Measurements from ENCODE around the gene ZNF579.
A peak's percentile ranks its signal among the peaks of the same experiment; 100 is the strongest.
"Not testable (repeated sequence)": the region's sequence is repeated elsewhere in the genome, so short reads cannot be mapped to it uniquely, and the experiment has no call there.

The ZNF579 gene

DNA sequence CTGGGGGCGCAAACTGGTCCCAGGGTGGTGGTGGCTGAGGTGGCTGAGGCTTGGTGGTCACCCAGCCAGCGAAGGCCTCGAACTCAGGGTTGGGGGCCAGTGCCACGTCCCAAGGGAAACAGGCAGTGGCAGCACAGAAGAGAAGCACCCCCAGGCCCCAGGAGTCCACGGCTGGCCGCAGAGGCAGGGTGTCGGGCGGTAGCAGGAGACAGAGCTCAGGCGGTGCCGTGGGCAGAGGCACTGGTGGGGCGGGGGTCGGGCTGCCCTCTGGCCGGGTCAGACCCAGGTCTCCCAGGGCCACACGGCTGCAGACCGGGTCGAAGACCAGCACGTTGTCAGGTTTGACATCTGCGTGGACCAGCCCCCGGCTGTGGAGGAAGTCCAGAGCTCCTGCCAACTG, 39.6 kb downstream of the ZNF579 start:
- Histone ChIP-seq H3K27ac (ENCODE audit: low read length) (no peak overlapping the region), H3K4me3 (ENCODE audit: low read length) (no peak overlapping the region), H3K27me3 (ENCODE audit: insufficient read depth, low read length) (no peaks in the 10 kb centered on the region), H3K9me3 (ENCODE audit: insufficient read depth, low read depth, low read length) (no peaks in the 10 kb centered on the region), H3K4me1 (ENCODE audit: insufficient read depth, low read length) (peaks cover 4% of the 10 kb centered on the region; the same call in 1 of the 2 replicates), H3K36me3 (ENCODE audit: insufficient read depth, low read depth, low read length) (no peaks in the 10 kb centered on the region), H3K9ac (ENCODE audit: low read depth, low read length) (no peak overlapping the region)

DNA sequence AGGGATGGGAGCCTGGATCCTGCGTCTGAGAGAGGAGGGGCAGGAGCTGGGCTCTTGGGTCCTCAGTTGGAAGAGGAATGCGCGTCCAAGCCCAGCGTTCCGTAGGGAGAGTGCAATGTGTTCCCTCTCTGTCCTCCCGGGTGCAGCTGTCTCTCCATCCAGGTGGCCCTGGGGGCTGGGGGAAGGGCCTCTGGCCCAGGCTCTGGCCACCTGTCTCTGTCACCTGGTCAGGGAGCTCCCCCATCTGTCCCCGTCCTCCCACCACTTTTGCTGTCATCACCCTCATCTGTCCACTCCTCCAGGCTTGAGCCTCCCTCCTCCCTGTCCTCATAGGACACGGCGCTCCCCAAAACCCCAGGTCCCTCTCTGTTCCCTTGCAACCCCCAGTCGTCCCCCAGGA, 40.0 kb downstream of the ZNF579 start:
- Histone ChIP-seq H3K4me1 (ENCODE audit: insufficient read depth, low read length) (peaks cover 4% of the 10 kb centered on the region; the same call in 1 of the 2 replicates), H3K27me3 (ENCODE audit: insufficient read depth, low read length) (no peaks in the 10 kb centered on the region), H3K9me3 (ENCODE audit: insufficient read depth, low read depth, low read length) (no peaks in the 10 kb centered on the region), H3K9ac (ENCODE audit: low read depth, low read length) (no peak overlapping the region), H3K36me3 (ENCODE audit: insufficient read depth, low read depth, low read length) (no peaks in the 10 kb centered on the region), H3K4me3 (ENCODE audit: low read length) (no peak overlapping the region), H3K27ac (ENCODE audit: low read length) (no peak overlapping the region)

GRCh38 chr19:55539090-55539984, 41.3 kb downstream of the ZNF579 start:
- H3K9ac ChIP-seq (ENCODE audit: low read depth, low read length), result no peak overlapping the region
- no peaks in the 10 kb centered on the region for H3K9me3 ChIP-seq (ENCODE audit: insufficient read depth, low read depth, low read length)
- no peak overlapping the region for H3K27ac ChIP-seq (ENCODE audit: low read length)
- no peak overlapping the region for H3K4me3 ChIP-seq (ENCODE audit: low read length)
- no peaks in the 10 kb centered on the region for H3K27me3 ChIP-seq (ENCODE audit: insufficient read depth, low read length)
- no peaks in the 10 kb centered on the region for H3K36me3 ChIP-seq (ENCODE audit: insufficient read depth, low read depth, low read length)
- peaks cover 4% of the 10 kb centered on the region; the same call in 1 of the 2 replicates for H3K4me1 ChIP-seq (ENCODE audit: insufficient read depth, low read length)

- Histone ChIP-seq H3K9ac (ENCODE audit: low read depth, low read length) (peak overlapping the region; percentile 51; the same call in 1 of the 2 replicates), H3K9me3 (ENCODE audit: insufficient read depth, low read depth, low read length) (no peaks in the 10 kb centered on the region), H3K27ac (ENCODE audit: low read length) (no peak overlapping the region), H3K4me3 (ENCODE audit: low read length) (no peak overlapping the region), H3K4me1 (ENCODE audit: insufficient read depth, low read length) (peaks cover 4% of the 10 kb centered on the region; the same call in 1 of the 2 replicates), H3K36me3 (ENCODE audit: insufficient read depth, low read depth, low read length) (no peaks in the 10 kb centered on the region), H3K27me3 (ENCODE audit: insufficient read depth, low read length) (no peaks in the 10 kb centered on the region)
Observed at GRCh38 chr19:55538132-55538531, 42.5 kb downstream of the ZNF579 start.

- Histone ChIP-seq H3K9me3 (ENCODE audit: insufficient read depth, low read depth, low read length) (no peaks in the 10 kb centered on the region), H3K9ac (ENCODE audit: low read depth, low read length) (peak overlapping the region; percentile 51; the same call in 1 of the 2 replicates), H3K27me3 (ENCODE audit: insufficient read depth, low read length) (no peaks in the 10 kb centered on the region), H3K36me3 (ENCODE audit: insufficient read depth, low read depth, low read length) (no peaks in the 10 kb centered on the region), H3K27ac (ENCODE audit: low read length) (no peak overlapping the region), H3K4me1 (ENCODE audit: insufficient read depth, low read length) (peaks cover 4% of the 10 kb centered on the region; the same call in 1 of the 2 replicates), H3K4me3 (ENCODE audit: low read length) (no peak overlapping the region)
Observed at GRCh38 chr19:55537741-55538111, 42.9 kb downstream of the ZNF579 start.

DNA sequence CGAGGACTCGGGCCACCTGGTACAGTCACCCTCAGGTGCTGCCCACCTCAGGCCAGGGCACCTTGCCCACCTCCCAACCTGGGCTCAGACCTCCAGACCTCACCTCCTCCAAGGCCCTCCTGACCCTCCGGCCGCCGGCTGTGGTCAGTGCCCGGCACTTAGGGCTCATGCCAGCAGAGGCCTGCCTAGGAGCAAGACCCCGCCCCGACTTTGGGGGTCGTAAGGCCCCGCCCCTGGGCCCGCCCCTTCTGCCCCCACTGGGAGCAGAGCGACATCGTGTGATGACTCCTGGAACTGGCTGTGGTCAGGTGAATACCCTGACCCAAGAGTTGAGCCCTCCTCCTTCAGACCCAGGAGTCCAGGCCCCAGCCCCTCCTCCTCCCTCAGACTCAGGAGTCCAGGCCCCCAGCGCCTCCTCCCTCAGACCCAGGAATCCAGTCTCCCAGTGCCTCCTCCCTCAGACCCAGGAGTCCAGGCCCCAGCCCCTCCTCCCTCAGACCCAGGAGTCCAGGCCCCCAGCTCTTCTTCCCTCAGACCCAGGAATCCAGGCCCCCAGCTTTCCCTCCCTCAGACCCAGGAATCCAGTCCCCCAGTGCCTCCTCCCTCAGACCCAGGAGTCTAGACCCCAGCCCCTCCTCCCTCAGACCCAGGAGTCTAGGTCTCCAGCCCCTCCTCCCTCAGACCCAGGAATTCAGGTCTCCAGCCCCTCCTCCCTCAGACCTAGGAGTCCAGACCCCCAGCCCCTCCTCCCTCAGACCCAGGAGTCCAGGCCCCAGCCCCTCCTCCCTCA, 43.5 kb downstream of the ZNF579 start, which contains the start of gene SBK2:
Gene SBK2, minus strand, starts transcription at position 183 of the 790 bp plus-strand sequence. CDS start 839 bp downstream, outside the sequence.
- Histone ChIP-seq H3K4me1 (ENCODE audit: insufficient read depth, low read length) (peaks cover 4% of the 10 kb centered on the region; the same call in 1 of the 2 replicates), H3K27ac (ENCODE audit: low read length) (no peak within 1 kb of the TSS), H3K9ac (ENCODE audit: low read depth, low read length) (peak within 1 kb of the TSS; percentile 51; the same call in 1 of the 2 replicates), H3K36me3 (ENCODE audit: insufficient read depth, low read depth, low read length) (no peaks in the 10 kb centered on the region), H3K4me3 (ENCODE audit: low read length) (peak within 1 kb of the TSS; percentile 41; the same call in 1 of the 2 replicates), H3K27me3 (ENCODE audit: insufficient read depth, low read length) (no peaks in the 10 kb centered on the region), H3K9me3 (ENCODE audit: insufficient read depth, low read depth, low read length) (no peaks in the 10 kb centered on the region)

GRCh38 chr19:55536366-55536765, 44.3 kb downstream of the ZNF579 start:
- H3K4me1 ChIP-seq (ENCODE audit: insufficient read depth, low read length), result peaks cover 4% of the 10 kb centered on the region; the same call in 1 of the 2 replicates
- no peak overlapping the region for H3K27ac ChIP-seq (ENCODE audit: low read length)
- H3K27me3 ChIP-seq (ENCODE audit: insufficient read depth, low read length), result no peaks in the 10 kb centered on the region
- no peak overlapping the region for H3K9ac ChIP-seq (ENCODE audit: low read depth, low read length)
- no peaks in the 10 kb centered on the region for H3K36me3 ChIP-seq (ENCODE audit: insufficient read depth, low read depth, low read length)
- H3K9me3 ChIP-seq (ENCODE audit: insufficient read depth, low read depth, low read length), result no peaks in the 10 kb centered on the region
- H3K4me3 ChIP-seq (ENCODE audit: low read length), result no peak overlapping the region

DNA sequence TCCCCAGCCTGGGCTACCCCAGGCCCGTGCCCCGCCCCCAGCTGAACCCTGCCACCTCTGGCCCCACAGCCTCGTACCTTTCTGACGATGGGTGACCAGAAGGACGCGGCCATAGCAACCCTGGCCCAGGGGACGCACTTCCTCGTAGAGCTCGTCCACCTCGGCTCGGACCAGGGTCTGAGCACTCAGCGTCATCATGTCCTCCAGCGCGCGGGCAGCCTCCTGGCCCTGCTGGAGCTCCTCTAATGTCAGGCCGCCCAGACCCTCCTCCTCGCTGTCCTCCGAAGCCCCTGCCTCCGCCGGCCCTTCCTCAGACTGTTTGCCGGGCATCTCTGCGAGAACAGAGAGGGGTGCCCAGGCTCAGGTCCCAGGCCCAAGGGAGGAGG, 44.7 kb downstream of the ZNF579 start:
- Histone ChIP-seq H3K36me3 (ENCODE audit: insufficient read depth, low read depth, low read length) (no peaks in the 10 kb centered on the region), H3K9ac (ENCODE audit: low read depth, low read length) (no peak overlapping the region), H3K27me3 (ENCODE audit: insufficient read depth, low read length) (no peaks in the 10 kb centered on the region), H3K4me1 (ENCODE audit: insufficient read depth, low read length) (peaks cover 4% of the 10 kb centered on the region; the same call in 1 of the 2 replicates), H3K4me3 (ENCODE audit: low read length) (no peak overlapping the region), H3K27ac (ENCODE audit: low read length) (no peak overlapping the region), H3K9me3 (ENCODE audit: insufficient read depth, low read depth, low read length) (no peaks in the 10 kb centered on the region)

GRCh38 chr19:55535173-55535964, 45.3 kb downstream of the ZNF579 start:
- Histone ChIP-seq H3K9ac (ENCODE audit: low read depth, low read length) (no peak overlapping the region), H3K27ac (ENCODE audit: low read length) (no peak overlapping the region), H3K4me1 (ENCODE audit: insufficient read depth, low read length) (peaks cover 4% of the 10 kb centered on the region; the same call in 1 of the 2 replicates), H3K4me3 (ENCODE audit: low read length) (no peak overlapping the region), H3K27me3 (ENCODE audit: insufficient read depth, low read length) (no peaks in the 10 kb centered on the region), H3K9me3 (ENCODE audit: insufficient read depth, low read depth, low read length) (no peaks in the 10 kb centered on the region), H3K36me3 (ENCODE audit: insufficient read depth, low read depth, low read length) (no peaks in the 10 kb centered on the region)

DNA sequence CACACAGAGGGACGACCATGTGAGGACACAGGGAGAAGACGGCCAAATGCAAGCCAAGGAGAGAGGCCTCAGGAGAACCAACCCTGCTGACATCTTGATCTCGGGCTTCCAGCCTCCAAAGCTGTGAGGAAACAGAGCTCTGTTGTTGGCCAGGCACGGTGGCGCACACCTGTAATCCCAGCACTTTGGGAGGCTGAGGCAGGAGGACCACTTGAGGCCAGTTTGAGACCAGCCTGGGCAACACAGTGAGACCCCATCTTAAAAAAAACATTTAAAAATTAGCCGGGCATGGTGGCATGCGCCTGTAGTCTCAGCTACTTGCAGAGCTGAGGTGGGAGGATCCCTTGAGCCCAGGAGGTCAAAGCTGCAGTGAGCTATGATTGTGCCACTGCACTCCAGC, 46.4 kb downstream of the ZNF579 start:
- not testable (repeated sequence) for H3K27me3 ChIP-seq (ENCODE audit: insufficient read depth, low read length)

DNA sequence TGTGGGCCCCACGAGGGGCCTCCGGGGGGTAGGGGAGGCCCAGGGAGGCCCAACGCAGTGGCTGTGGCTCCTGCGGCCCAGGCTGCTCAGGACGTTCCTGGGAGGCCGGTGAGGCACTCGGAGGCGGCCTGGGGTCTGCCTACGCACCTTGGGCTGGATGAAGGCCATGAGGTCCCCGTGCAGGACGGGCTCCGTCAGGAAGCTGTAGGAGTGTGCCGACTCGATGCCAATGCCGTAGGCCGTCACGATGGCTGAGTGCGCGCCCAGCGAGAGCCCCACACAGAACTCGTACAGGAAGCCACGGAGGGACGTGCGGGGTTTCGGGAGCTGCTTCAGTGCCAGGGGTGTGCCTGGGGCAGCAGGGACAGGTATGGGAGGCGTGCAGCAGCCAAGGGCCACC, 49.7 kb downstream of the ZNF579 start:
- Histone ChIP-seq H3K27ac (ENCODE audit: low read length) (no peak overlapping the region), H3K9me3 (ENCODE audit: insufficient read depth, low read depth, low read length) (no peaks in the 10 kb centered on the region), H3K4me3 (ENCODE audit: low read length) (no peak overlapping the region), H3K4me1 (ENCODE audit: insufficient read depth, low read length) (no peaks in the 10 kb centered on the region), H3K27me3 (ENCODE audit: insufficient read depth, low read length) (no peaks in the 10 kb centered on the region), H3K9ac (ENCODE audit: low read depth, low read length) (no peak overlapping the region), H3K36me3 (ENCODE audit: insufficient read depth, low read depth, low read length) (no peaks in the 10 kb centered on the region)

More for the DNA sequence above, 46.4 kb downstream of the ZNF579 start:
- not testable (repeated sequence) for H3K9me3 ChIP-seq (ENCODE audit: insufficient read depth, low read depth, low read length); H3K4me1 ChIP-seq (ENCODE audit: insufficient read depth, low read length); H3K4me3 ChIP-seq (ENCODE audit: low read length); H3K36me3 ChIP-seq (ENCODE audit: insufficient read depth, low read depth, low read length); H3K9ac ChIP-seq (ENCODE audit: low read depth, low read length); H3K27ac ChIP-seq (ENCODE audit: low read length)
